ENCODE data around the gene C2orf78.

C2orf78 gene

GRCh38 chr2:73836141-73836943 is 52.4 kb downstream of the C2orf78 start:
- no peak for DNase-seq (ENCODE audit: low read depth in 2 of 2, low spot score in 1 of 2)

GRCh38 chr2:73837847-73838585 is 54.0 kb downstream of the C2orf78 start:
- DNase-seq (ENCODE audit: low read depth in 2 of 2, low spot score in 1 of 2) = no peak

- DNase-seq (ENCODE audit: low read depth in 2 of 2, low spot score in 1 of 2) = no peak
These were observed 55.0 kb downstream of the C2orf78 start for GRCh38 chr2:73838889-73839534.

- no peak for DNase-seq (ENCODE audit: low read depth in 2 of 2, low spot score in 1 of 2)
These were observed 55.8 kb downstream of the C2orf78 start for GRCh38 chr2:73839653-73840411.

- no peak for DNase-seq (ENCODE audit: low read depth in 2 of 2, low spot score in 1 of 2)
These were observed 58.1 kb downstream of the C2orf78 start for GRCh38 chr2:73841912-73842738.

GRCh38 chr2:73842739-73843019 is 58.7 kb downstream of the C2orf78 start:
- no peak for DNase-seq (ENCODE audit: low read depth in 2 of 2, low spot score in 1 of 2)

GRCh38 chr2:73844087-73844486 is 60.1 kb downstream of the C2orf78 start:
- DNase-seq (ENCODE audit: low read depth in 2 of 2, low spot score in 1 of 2) = no peak

- DNase-seq (ENCODE audit: low read depth in 2 of 2, low spot score in 1 of 2) = no peak
These were observed 66.0 kb downstream of the C2orf78 start for GRCh38 chr2:73850009-73850408.

GRCh38 chr2:73851274-73851673 is 67.3 kb downstream of the C2orf78 start:
- DNase-seq (ENCODE audit: low read depth in 2 of 2, low spot score in 1 of 2) = no peak

GRCh38 chr2:73852020-73852419 is 68.0 kb downstream of the C2orf78 start:
- DNase-seq (ENCODE audit: low read depth in 2 of 2, low spot score in 1 of 2) = no peak

GRCh38 chr2:73855526-73855925 is 71.5 kb downstream of the C2orf78 start:
- no peak for DNase-seq (ENCODE audit: low read depth in 2 of 2, low spot score in 1 of 2)

- DNase-seq (ENCODE audit: low read depth in 2 of 2, low spot score in 1 of 2) = no peak
These were observed 72.2 kb downstream of the C2orf78 start for GRCh38 chr2:73856214-73856613.

- no peak for DNase-seq (ENCODE audit: low read depth in 2 of 2, low spot score in 1 of 2)
These were observed 76.0 kb downstream of the C2orf78 start for GRCh38 chr2:73859721-73860586.

GRCh38 chr2:73862987-73863386 is 79.0 kb downstream of the C2orf78 start:
- no peak for DNase-seq (ENCODE audit: low read depth in 2 of 2, low spot score in 1 of 2)

Measured in stimulated activated CD8-positive, alpha-beta memory T cell treated with anti-CD3 and anti-CD28 coated beads, Interleukin-4, amount 100 ng/mL, for 1 hour (primary cell).